Measurements from ENCODE around the gene CHRDL2.
"Not testable (repeated sequence)": the region's sequence is repeated elsewhere in the genome, so short reads cannot be mapped to it uniquely, and the experiment has no call there.

The CHRDL2 gene

DNA sequence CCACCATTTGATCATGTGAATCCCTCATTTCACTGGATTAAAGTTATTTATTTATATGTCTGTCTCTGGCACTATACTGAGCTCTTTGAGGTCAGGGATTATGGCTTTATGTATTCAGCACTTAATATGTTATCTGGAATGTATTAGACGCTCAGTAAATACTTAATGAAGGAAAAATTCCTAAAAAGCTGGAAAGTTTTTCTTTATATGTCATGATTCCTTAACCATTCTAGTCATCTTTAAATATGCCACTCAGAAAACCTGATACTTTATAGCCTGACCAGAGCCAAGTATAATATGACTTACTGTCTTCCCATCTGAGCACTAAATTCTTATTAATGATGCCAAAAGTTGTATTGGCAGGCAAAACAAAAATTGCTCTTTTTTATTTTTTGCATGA lies 44.5 kb upstream of the CHRDL2 start:
- TF ChIP-seq CTCF (IDR thresholded peaks at IDR 0.05; ENCODE audit: low read depth, low read length, missing control alignments), result no peak
- H3K4me3 ChIP-seq (replicated peaks; ENCODE audit: low read depth, low read length), result no peak overlapping the region
- DNase-seq (ENCODE audit: extremely low read depth, low read depth), result no peak

- no peak for TF ChIP-seq CTCF (IDR thresholded peaks at IDR 0.05; ENCODE audit: low read depth, low read length, missing control alignments)
- DNase-seq (ENCODE audit: extremely low read depth, low read depth), result no peak
- H3K4me3 ChIP-seq (replicated peaks; ENCODE audit: low read depth, low read length), result no peak overlapping the region
These were observed 42.2 kb upstream of the CHRDL2 start for GRCh38 chr11:74773476-74773875.

- H3K4me3 ChIP-seq (replicated peaks; ENCODE audit: low read depth, low read length), result no peak overlapping the region
- TF ChIP-seq CTCF (IDR thresholded peaks at IDR 0.05; ENCODE audit: low read depth, low read length, missing control alignments), result no peak
These were observed 39.9 kb upstream of the CHRDL2 start for GRCh38 chr11:74771139-74771538.

GRCh38 chr11:74770456-74770855 lies 39.2 kb upstream of the CHRDL2 start:
- no peak for TF ChIP-seq CTCF (IDR thresholded peaks at IDR 0.05; ENCODE audit: low read depth, low read length, missing control alignments)
- no peak overlapping the region for H3K4me3 ChIP-seq (replicated peaks; ENCODE audit: low read depth, low read length)
- DNase-seq (ENCODE audit: extremely low read depth, low read depth), result no peak

More at GRCh38 chr11:74771139-74771538, 39.9 kb upstream of the CHRDL2 start:
- DNase-seq (ENCODE audit: extremely low read depth, low read depth), result no peak

DNA sequence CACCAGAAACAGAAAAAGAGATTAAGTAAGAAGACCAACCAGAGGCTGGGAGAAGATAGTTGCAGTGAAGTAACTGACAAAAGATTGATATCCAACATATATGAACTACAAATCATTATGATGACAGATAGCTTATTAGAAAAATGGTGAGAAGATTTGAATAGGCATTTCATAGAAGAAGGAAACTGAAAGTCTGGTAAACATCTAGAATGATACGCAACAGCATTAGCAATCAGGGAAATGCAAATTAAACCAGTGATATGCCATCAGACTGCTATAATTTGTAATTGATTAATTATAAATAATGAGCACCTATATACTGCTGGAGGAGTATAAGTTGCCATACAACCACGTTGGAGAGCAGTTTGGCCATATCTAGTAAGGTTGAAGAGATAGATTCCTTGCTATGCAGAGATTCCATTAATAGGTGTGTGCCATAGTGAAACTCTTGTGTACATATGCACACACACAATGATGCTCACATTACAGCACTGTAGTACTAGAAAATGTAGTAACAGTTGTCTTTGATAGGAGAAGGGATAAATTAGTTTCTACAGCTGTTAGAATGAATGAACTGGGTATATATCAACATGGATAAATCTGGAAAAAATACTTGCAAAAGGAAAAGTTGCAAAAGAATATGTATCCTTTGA lies 38.0 kb upstream of the CHRDL2 start:
- no peak for TF ChIP-seq CTCF (IDR thresholded peaks at IDR 0.05; ENCODE audit: low read depth, low read length, missing control alignments)
- DNase-seq (ENCODE audit: extremely low read depth, low read depth), result no peak
- no peak overlapping the region for H3K4me3 ChIP-seq (replicated peaks; ENCODE audit: low read depth, low read length)

- not testable (repeated sequence) for DNase-seq (ENCODE audit: extremely low read depth, low read depth); H3K4me3 ChIP-seq (replicated peaks; ENCODE audit: low read depth, low read length)
These were observed 37.0 kb upstream of the CHRDL2 start for GRCh38 chr11:74768172-74768651.

- DNase-seq (ENCODE audit: extremely low read depth, low read depth), result no peak
- no peak for TF ChIP-seq CTCF (IDR thresholded peaks at IDR 0.05; ENCODE audit: low read depth, low read length, missing control alignments)
These were observed 35.7 kb upstream of the CHRDL2 start for GRCh38 chr11:74766905-74767304.

More at GRCh38 chr11:74766905-74767304, 35.7 kb upstream of the CHRDL2 start:
- no peak overlapping the region for H3K4me3 ChIP-seq (replicated peaks; ENCODE audit: low read depth, low read length)
